ENCODE data around the gene COLEC11. TPM values are rescaled to one million over a fixed set of nuclear protein-coding genes. Genes with fewer than 3 reads are reported as not detected.
A peak's percentile ranks its signal among the peaks of the same experiment; 100 is the strongest.

COLEC11 gene
- total RNA-seq, 4 donors from 2014 or later = 2.1 to 19.1 (median 6.6) TPM

GRCh38 chr2:3627500-3628100 lies 32.7 kb downstream of the COLEC11 start:
- DNase-seq (ENCODE audit: extremely low spot score) = no peak

DNA sequence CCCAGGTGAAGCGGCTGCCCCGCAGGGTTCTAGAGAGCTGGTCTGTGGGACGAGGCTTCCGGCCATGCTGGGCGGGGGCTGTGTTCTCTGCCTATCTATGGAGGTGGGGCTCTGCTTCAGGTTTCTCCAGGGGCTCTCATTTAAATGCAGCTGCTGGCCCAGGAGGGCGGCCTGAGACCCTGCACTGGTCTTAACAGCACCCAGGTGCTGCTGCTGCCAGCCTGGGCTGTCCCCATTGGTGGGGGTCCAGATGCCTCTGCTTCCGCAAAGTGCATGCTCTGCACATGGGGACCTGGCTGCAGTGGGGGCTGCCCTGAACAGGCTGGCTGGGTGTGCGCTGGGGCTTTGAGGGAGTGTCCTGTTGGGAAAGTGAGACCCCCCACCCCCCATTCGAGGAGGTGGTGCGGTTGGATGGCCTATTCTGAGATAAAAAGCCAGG lies 33.3 kb downstream of the COLEC11 start:
- 67% methylated on average over 4 of the region's 10 CpGs for WGBS
- Histone ChIP-seq H3K36me3 (no peaks in the 10 kb centered on the region), H3K4me1 (peaks cover 11 to 29% (median 26%) of the 10 kb centered on the region in 4 donors), H3K9me3 (peaks cover 0 to 8% (median 0%) of the 10 kb centered on the region in 4 donors), H3K4me3 (no peak overlapping the region), H3K27me3 (no peaks in the 10 kb centered on the region), H3K27ac (replicated peaks in 1 of 4) (peak overlapping the region in 1 of 4 donors; percentile 55)
- TF ChIP-seq, protein P1, sequence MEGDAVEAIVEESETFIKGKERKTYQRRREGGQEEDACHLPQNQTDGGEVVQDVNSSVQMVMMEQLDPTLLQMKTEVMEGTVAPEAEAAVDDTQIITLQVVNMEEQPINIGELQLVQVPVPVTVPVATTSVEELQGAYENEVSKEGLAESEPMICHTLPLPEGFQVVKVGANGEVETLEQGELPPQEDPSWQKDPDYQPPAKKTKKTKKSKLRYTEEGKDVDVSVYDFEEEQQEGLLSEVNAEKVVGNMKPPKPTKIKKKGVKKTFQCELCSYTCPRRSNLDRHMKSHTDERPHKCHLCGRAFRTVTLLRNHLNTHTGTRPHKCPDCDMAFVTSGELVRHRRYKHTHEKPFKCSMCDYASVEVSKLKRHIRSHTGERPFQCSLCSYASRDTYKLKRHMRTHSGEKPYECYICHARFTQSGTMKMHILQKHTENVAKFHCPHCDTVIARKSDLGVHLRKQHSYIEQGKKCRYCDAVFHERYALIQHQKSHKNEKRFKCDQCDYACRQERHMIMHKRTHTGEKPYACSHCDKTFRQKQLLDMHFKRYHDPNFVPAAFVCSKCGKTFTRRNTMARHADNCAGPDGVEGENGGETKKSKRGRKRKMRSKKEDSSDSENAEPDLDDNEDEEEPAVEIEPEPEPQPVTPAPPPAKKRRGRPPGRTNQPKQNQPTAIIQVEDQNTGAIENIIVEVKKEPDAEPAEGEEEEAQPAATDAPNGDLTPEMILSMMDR (IDR thresholded peaks at IDR 0.05) = no peak
- TF ChIP-seq POLR2A (IDR thresholded peaks at IDR 0.05; ENCODE audit: low read depth) = no peak
- TF ChIP-seq POLR2AphosphoS5 (IDR thresholded peaks at IDR 0.05) = no peak
- TF ChIP-seq EP300 (IDR thresholded peaks at IDR 0.05) = no peak
- no peak for DNase-seq (ENCODE audit: extremely low spot score)
- intact Hi-C loops (cut with DNase I) = no loop called here

More at GRCh38 chr2:3627500-3628100, 32.7 kb downstream of the COLEC11 start:
- Histone ChIP-seq H3K27me3 (no peaks in the 10 kb centered on the region), H3K9me3 (peaks cover 0 to 11% (median 0%) of the 10 kb centered on the region in 4 donors), H3K27ac (replicated peaks in 1 of 4) (no peak overlapping the region), H3K4me3 (no peak overlapping the region), H3K4me1 (peaks cover 11 to 27% (median 26%) of the 10 kb centered on the region in 4 donors), H3K36me3 (no peaks in the 10 kb centered on the region)
- intact Hi-C loops (cut with DNase I) = no loop called here
- TF ChIP-seq POLR2AphosphoS5 (IDR thresholded peaks at IDR 0.05) = no peak
- no peak for TF ChIP-seq POLR2A (IDR thresholded peaks at IDR 0.05; ENCODE audit: low read depth)
- TF ChIP-seq, protein P1 (IDR thresholded peaks at IDR 0.05) = no peak
- no peak for TF ChIP-seq EP300 (IDR thresholded peaks at IDR 0.05)
- WGBS = 87% methylated on average over 17 of the region's 21 CpGs

GRCh38 chr2:3628800-3629199 lies 33.9 kb downstream of the COLEC11 start:
- Histone ChIP-seq H3K27ac (replicated peaks in 1 of 4) (no peak overlapping the region), H3K9me3 (peaks cover 0 to 2% (median 0%) of the 10 kb centered on the region in 4 donors), H3K4me1 (peaks cover 11 to 31% (median 26%) of the 10 kb centered on the region in 4 donors), H3K27me3 (no peaks in the 10 kb centered on the region), H3K4me3 (no peak overlapping the region), H3K36me3 (no peaks in the 10 kb centered on the region)
- 48% methylated on average over 9 of the region's 12 CpGs for WGBS
- TF ChIP-seq POLR2AphosphoS5 (IDR thresholded peaks at IDR 0.05) = no peak
- TF ChIP-seq EP300 (IDR thresholded peaks at IDR 0.05) = no peak
- TF ChIP-seq, protein P1 (IDR thresholded peaks at IDR 0.05) = no peak
- TF ChIP-seq POLR2A (IDR thresholded peaks at IDR 0.05; ENCODE audit: low read depth) = no peak
- no peak for DNase-seq (ENCODE audit: extremely low spot score)
- intact Hi-C loops (cut with DNase I) = no loop called here

- peaks cover 11 to 31% (median 26%) of the 10 kb centered on the region in 4 donors for H3K4me1 ChIP-seq
- intact Hi-C loops (cut with DNase I) = no loop called here
- no peaks in the 10 kb centered on the region for H3K9me3 ChIP-seq
- H3K27ac ChIP-seq (replicated peaks in 1 of 4) = no peak overlapping the region
- H3K27me3 ChIP-seq = no peaks in the 10 kb centered on the region
- WGBS = 85% methylated on average over 7 of the region's 7 CpGs
- no peak for DNase-seq (ENCODE audit: extremely low spot score)
- no peak overlapping the region for H3K4me3 ChIP-seq
- TF ChIP-seq POLR2AphosphoS5 (IDR thresholded peaks at IDR 0.05) (no peak), POLR2A (IDR thresholded peaks at IDR 0.05; ENCODE audit: low read depth) (no peak), EP300 (IDR thresholded peaks at IDR 0.05) (no peak)
- TF ChIP-seq, protein P1 (IDR thresholded peaks at IDR 0.05) = no peak
- no peaks in the 10 kb centered on the region for H3K36me3 ChIP-seq
Observed at GRCh38 chr2:3630631-3631030, 35.7 kb downstream of the COLEC11 start.

Measured in esophagus muscularis mucosa (tissue), 4 donors.